CD4-positive, alpha-beta T cell (primary cell): ENCODE measurements around the gene HYDIN. TPM values are rescaled to one million over a fixed set of nuclear protein-coding genes. Genes with fewer than 3 reads are reported as not detected.

Source experiments
- ATAC-seq: fragments of 200-7000 bp; cut with Tn5 transposase; one replicate; pipeline ENCODE4 v1.10.0; 2022; ENCODE audit warnings: mild to moderate bottlenecking; ENCODE audit not compliant: poor library complexity
- CTCF ChIA-PET: fragments of 350-600 bp; sonication (Branson Sonifier 250); formaldehyde crosslinking; loops from one replicate; lab custom pipeline; 2021; ENCODE audit warnings: antibody characterized with exemption, inconsistent platforms; lab: Charles Lee
- POLR2A ChIA-PET: fragments of 350-600 bp; sonication (Branson Sonifier 250); formaldehyde crosslinking; loops from one replicate; lab custom pipeline; 2021; ENCODE audit warnings: antibody characterized with exemption, inconsistent platforms; lab: Charles Lee
- DNase-seq, 14 experiments: peaks; one replicate each; pipeline ENCODE4 v3.0.0-alpha.2; 2013 to 2020; ENCODE audit warnings: mixed read lengths in 2 of 14
- H3K27ac ChIP-seq, 2 donors: one replicate each; pipeline versions ENCODE4 v1.5.1 to v1.7.0; 2013; ENCODE audit warnings: low read length in 2 of 2, low read depth in 1 of 2, mild to moderate bottlenecking in 1 of 2
- H3K27me3 ChIP-seq, 2 experiments: 1 replicate in 1 of 2; 2 replicates in 1 of 2; pipeline versions ENCODE4 v1.6.1 to v1.7.0; 2013; ENCODE audit warnings: low read length in 2 of 2, control low read depth in 1 of 2, mild to moderate bottlenecking in 1 of 2, moderate library complexity in 1 of 2; ENCODE audit not compliant: insufficient read depth in 2 of 2, control insufficient read depth in 1 of 2
- H3K36me3 ChIP-seq: one replicate; pipeline ENCODE4 v1.6.1; 2013; ENCODE audit warnings: low read length, control low read depth; ENCODE audit not compliant: insufficient read depth
- H3K4me1 ChIP-seq: one replicate; pipeline ENCODE4 v1.6.1; 2013; ENCODE audit warnings: low read length, control low read depth; ENCODE audit not compliant: insufficient read depth
- H3K4me3 ChIP-seq: one replicate; pipeline ENCODE4 v1.5.1; 2013; ENCODE audit warnings: mild to moderate bottlenecking, low read length, moderate library complexity
- H3K9me3 ChIP-seq, 2 experiments: 1 replicate in 1 of 2; 2 replicates in 1 of 2; pipeline versions ENCODE4 v1.6.1 to v1.7.0; 2013; ENCODE audit warnings: low read length in 2 of 2, mild to moderate bottlenecking in 2 of 2, control low read depth in 1 of 2, moderate library complexity in 1 of 2; ENCODE audit not compliant: control insufficient read depth in 1 of 2, insufficient read depth in 1 of 2
- H3K27ac Mint-ChIP-seq: one replicate; pipeline ENCODE4 v1.8.0; 2020; ENCODE audit warnings: mixed read lengths
- H3K27me3 Mint-ChIP-seq: one replicate; pipeline ENCODE4 v1.8.0; 2021; ENCODE audit warnings: mixed read lengths
- H3K36me3 Mint-ChIP-seq: one replicate; pipeline ENCODE4 v1.8.0; 2021; ENCODE audit warnings: low read depth, mixed read lengths
- H3K4me1 Mint-ChIP-seq: one replicate; pipeline ENCODE4 v1.8.0; 2021; ENCODE audit warnings: low read depth, mixed read lengths
- H3K4me3 Mint-ChIP-seq: one replicate; pipeline ENCODE4 v1.8.0; 2020; ENCODE audit warnings: mild to moderate bottlenecking, mixed read lengths
- H3K9me3 Mint-ChIP-seq: one replicate; pipeline ENCODE4 v1.8.0; 2020; ENCODE audit warnings: mixed read lengths
- CTCF ChIP-seq: fragments of 200-600 bp; IDR thresholded peaks from one replicate; pipeline ENCODE4 v1.8.0; 2022; ENCODE audit warnings: antibody characterized with exemption, mild to moderate bottlenecking
- intact Hi-C, 2 experiments: fragments of 100-400 bp; cut with DNase I in 1 of 2; cut with micrococcal nuclease in 1 of 2; formaldehyde crosslinking; loops; one replicate each; pipeline versions ENCODE4 v1.15.1 to v1.9.0; 2023 to 2025; cut with DNase I, micrococcal nuclease
- polyA plus RNA-seq, 2 donors: library from polyadenylated mRNA; unstranded; fragments of 120-200 nt; gene quantifications; one replicate each; pipeline ENCODE4 v1.2.1, GENCODE V29; 2013
- total RNA-seq, 174 experiments: library from RNA in 2 of 174; stranded (reverse) in 2 of 174; gene quantifications; one replicate each; pipeline ENCODE4 v1.2.3 and lab custom pipeline; 2021 to 2026

HYDIN gene
- total RNA-seq: not detected
- polyA plus RNA-seq (2013, experiment 1 of 2): 0.11 TPM
- polyA plus RNA-seq (2013, experiment 2 of 2): 0.07 TPM
- total RNA-seq (lab: John Stamatoyannopoulos, UW): 0 to 0.27 (median 0) reads per million in 172 experiments

- no peaks in the 10 kb centered on the region for H3K36me3 ChIP-seq
- ATAC-seq: no peak
- TF ChIP-seq CTCF: no peak
- Mint-ChIP-seq H3K36me3 (peaks cover 12% of the 10 kb centered on the region), H3K4me3 (no peak within 1 kb of the TSS), H3K4me1 (no peaks in the 10 kb centered on the region), H3K27ac (no peak within 1 kb of the TSS), H3K9me3 (peaks cover 13% of the 10 kb centered on the region), H3K27me3 (peaks cover 38% of the 10 kb centered on the region)
- POLR2A ChIA-PET: no interaction called here
- H3K4me1 ChIP-seq: no peaks in the 10 kb centered on the region
- H3K27me3 ChIP-seq: peaks cover 16 to 19% of the 10 kb centered on the region in 2 experiments
- CTCF ChIA-PET: no interaction called here
- peaks cover 8 to 25% of the 10 kb centered on the region in 2 experiments for H3K9me3 ChIP-seq
- peak in 3 of 14 experiments; percentile 5 to 13 (median 10) for DNase-seq
- H3K27ac ChIP-seq: no peak within 1 kb of the TSS
- intact Hi-C loops: no loop called here
- no peak within 1 kb of the TSS for H3K4me3 ChIP-seq
Observed at GRCh38 chr16:71230122-71230845, at the start of gene HYDIN. TSS of gene HYDIN (minus strand) at chr16:71230722. CDS start at chr16:71186895, 43,827 bp downstream.

GRCh38 chr16:71276589-71277334 is 46.2 kb upstream of the HYDIN start:
- Mint-ChIP-seq H3K27me3 (no peaks in the 10 kb centered on the region), H3K36me3 (peaks cover 17% of the 10 kb centered on the region), H3K4me3 (no peak overlapping the region), H3K9me3 (peaks cover 12% of the 10 kb centered on the region), H3K4me1 (no peaks in the 10 kb centered on the region), H3K27ac (no peak overlapping the region)
- H3K9me3 ChIP-seq: peaks cover 0 to 7% of the 10 kb centered on the region in 2 experiments
- no peak overlapping the region for H3K4me3 ChIP-seq
- POLR2A ChIA-PET: no interaction called here
- no peak overlapping the region for H3K27ac ChIP-seq
- intact Hi-C loops: no loop called here
- CTCF ChIA-PET: interaction anchor here (0.8 kb wide), 1 partner anchor 17 kb away, joined by 3 read pairs; no protein-coding TSS in a partner anchor
- no peaks in the 10 kb centered on the region for H3K27me3 ChIP-seq
- H3K4me1 ChIP-seq: no peaks in the 10 kb centered on the region
- no peaks in the 10 kb centered on the region for H3K36me3 ChIP-seq
- DNase-seq (no peak), ATAC-seq (no peak)
- TF ChIP-seq CTCF: no peak

- H3K9me3 ChIP-seq: peaks cover 0 to 7% of the 10 kb centered on the region in 2 experiments
- ATAC-seq (no peak), DNase-seq (no peak)
- no peaks in the 10 kb centered on the region for H3K36me3 ChIP-seq
- H3K27ac ChIP-seq: no peak overlapping the region
- no peak for TF ChIP-seq CTCF
- H3K4me3 ChIP-seq: no peak overlapping the region
- H3K4me1 Mint-ChIP-seq: no peaks in the 10 kb centered on the region
- ChIA-PET POLR2A (no interaction called here), CTCF (no interaction called here)
- no peaks in the 10 kb centered on the region for H3K4me1 ChIP-seq
- no peak overlapping the region for H3K4me3 Mint-ChIP-seq
- peaks cover 9% of the 10 kb centered on the region for H3K9me3 Mint-ChIP-seq
- peaks cover 10% of the 10 kb centered on the region for H3K36me3 Mint-ChIP-seq
- no peaks in the 10 kb centered on the region for H3K27me3 Mint-ChIP-seq
- no peak overlapping the region for H3K27ac Mint-ChIP-seq
- no peaks in the 10 kb centered on the region for H3K27me3 ChIP-seq
- intact Hi-C loops: no loop called here
Observed at GRCh38 chr16:71273384-71273783, 42.9 kb upstream of the HYDIN start.
